ENCODE data around the gene SPRY4.

Gene SPRY4

DNA sequence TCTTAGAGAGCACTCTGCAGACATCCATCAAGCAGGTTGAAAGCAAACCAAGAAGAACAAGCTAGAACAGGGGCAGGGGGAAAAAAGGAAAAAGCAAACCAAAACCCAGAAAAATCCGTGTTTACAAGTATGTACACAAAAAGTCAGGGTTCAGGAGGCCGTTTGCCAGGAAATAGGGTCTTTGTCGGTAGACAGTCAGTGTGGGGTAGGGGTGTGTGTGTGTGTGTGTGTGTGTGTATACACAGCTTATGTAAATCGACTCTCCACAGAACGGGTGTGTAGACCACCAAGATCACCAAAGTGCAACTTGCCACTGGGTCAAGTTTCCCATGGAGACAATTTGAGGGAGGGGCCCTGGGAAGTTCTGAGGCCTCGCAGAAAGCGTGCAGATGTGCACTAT is 13.1 kb downstream of the SPRY4 start:
- DNase-seq (ENCODE audit: low read depth in 1 of 2, low spot score in 1 of 2): no peak

DNA sequence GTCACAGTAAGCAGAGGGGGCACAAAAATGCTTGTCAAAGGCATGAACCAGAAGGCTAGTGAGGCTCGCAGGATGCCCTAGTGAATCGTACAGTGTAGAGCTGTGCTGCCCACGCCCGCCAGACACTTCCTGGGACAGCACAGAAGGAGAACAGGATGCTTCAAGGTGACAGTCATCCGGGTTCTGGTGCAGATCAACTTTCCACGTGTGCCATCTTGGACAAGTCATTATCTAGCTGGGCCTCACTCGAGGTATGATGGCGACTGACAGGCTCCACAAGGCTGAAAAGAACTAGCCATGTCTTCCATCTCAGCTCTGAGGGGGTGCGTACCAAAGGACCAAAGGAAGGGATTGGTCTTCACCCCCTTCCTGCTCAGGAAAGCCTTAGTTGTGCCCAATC is 14.0 kb downstream of the SPRY4 start:
- H3K27ac ChIP-seq (replicated peaks): no peak overlapping the region
- no peaks in the 10 kb centered on the region for H3K27me3 ChIP-seq (ENCODE audit: insufficient read depth, poor library complexity, severe bottlenecking)
- DNase-seq (ENCODE audit: low read depth in 1 of 2, low spot score in 1 of 2): no peak
- H3K4me3 ChIP-seq (replicated peaks; ENCODE audit: insufficient read depth, low read length): no peak overlapping the region
- TF ChIP-seq, protein P1, sequence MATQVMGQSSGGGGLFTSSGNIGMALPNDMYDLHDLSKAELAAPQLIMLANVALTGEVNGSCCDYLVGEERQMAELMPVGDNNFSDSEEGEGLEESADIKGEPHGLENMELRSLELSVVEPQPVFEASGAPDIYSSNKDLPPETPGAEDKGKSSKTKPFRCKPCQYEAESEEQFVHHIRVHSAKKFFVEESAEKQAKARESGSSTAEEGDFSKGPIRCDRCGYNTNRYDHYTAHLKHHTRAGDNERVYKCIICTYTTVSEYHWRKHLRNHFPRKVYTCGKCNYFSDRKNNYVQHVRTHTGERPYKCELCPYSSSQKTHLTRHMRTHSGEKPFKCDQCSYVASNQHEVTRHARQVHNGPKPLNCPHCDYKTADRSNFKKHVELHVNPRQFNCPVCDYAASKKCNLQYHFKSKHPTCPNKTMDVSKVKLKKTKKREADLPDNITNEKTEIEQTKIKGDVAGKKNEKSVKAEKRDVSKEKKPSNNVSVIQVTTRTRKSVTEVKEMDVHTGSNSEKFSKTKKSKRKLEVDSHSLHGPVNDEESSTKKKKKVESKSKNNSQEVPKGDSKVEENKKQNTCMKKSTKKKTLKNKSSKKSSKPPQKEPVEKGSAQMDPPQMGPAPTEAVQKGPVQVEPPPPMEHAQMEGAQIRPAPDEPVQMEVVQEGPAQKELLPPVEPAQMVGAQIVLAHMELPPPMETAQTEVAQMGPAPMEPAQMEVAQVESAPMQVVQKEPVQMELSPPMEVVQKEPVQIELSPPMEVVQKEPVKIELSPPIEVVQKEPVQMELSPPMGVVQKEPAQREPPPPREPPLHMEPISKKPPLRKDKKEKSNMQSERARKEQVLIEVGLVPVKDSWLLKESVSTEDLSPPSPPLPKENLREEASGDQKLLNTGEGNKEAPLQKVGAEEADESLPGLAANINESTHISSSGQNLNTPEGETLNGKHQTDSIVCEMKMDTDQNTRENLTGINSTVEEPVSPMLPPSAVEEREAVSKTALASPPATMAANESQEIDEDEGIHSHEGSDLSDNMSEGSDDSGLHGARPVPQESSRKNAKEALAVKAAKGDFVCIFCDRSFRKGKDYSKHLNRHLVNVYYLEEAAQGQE (IDR thresholded peaks at IDR 0.05; ENCODE audit: insufficient replicate concordance, low read depth): no peak
- TF ChIP-seq GABPA (IDR thresholded peaks at IDR 0.05; ENCODE audit: low read depth) (no peak), POLR2AphosphoS5 (IDR thresholded peaks at IDR 0.05; ENCODE audit: low read depth) (no peak), SPI1 (IDR thresholded peaks at IDR 0.05; ENCODE audit: borderline replicate concordance, low read depth) (no peak)
- TF ChIP-seq, protein P2, sequence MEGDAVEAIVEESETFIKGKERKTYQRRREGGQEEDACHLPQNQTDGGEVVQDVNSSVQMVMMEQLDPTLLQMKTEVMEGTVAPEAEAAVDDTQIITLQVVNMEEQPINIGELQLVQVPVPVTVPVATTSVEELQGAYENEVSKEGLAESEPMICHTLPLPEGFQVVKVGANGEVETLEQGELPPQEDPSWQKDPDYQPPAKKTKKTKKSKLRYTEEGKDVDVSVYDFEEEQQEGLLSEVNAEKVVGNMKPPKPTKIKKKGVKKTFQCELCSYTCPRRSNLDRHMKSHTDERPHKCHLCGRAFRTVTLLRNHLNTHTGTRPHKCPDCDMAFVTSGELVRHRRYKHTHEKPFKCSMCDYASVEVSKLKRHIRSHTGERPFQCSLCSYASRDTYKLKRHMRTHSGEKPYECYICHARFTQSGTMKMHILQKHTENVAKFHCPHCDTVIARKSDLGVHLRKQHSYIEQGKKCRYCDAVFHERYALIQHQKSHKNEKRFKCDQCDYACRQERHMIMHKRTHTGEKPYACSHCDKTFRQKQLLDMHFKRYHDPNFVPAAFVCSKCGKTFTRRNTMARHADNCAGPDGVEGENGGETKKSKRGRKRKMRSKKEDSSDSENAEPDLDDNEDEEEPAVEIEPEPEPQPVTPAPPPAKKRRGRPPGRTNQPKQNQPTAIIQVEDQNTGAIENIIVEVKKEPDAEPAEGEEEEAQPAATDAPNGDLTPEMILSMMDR (IDR thresholded peaks at IDR 0.05; ENCODE audit: insufficient read depth, low read length): no peak

More for the DNA sequence above, 13.1 kb downstream of the SPRY4 start:
- Histone ChIP-seq H3K27ac (replicated peaks) (no peak overlapping the region), H3K27me3 (ENCODE audit: insufficient read depth, poor library complexity, severe bottlenecking) (peaks cover 4% of the 10 kb centered on the region), H3K4me3 (replicated peaks; ENCODE audit: insufficient read depth, low read length) (no peak overlapping the region)
- TF ChIP-seq POLR2AphosphoS5 (IDR thresholded peaks at IDR 0.05; ENCODE audit: low read depth): no peak
- no peak for TF ChIP-seq GABPA (IDR thresholded peaks at IDR 0.05; ENCODE audit: low read depth)
- TF ChIP-seq SPI1 (IDR thresholded peaks at IDR 0.05; ENCODE audit: borderline replicate concordance, low read depth): no peak
- TF ChIP-seq, protein P2 (IDR thresholded peaks at IDR 0.05; ENCODE audit: insufficient read depth, low read length): no peak
- TF ChIP-seq, protein P1 (IDR thresholded peaks at IDR 0.05; ENCODE audit: insufficient replicate concordance, low read depth): no peak

- DNase-seq (ENCODE audit: low read depth in 1 of 2, low spot score in 1 of 2): no peak
- H3K27ac ChIP-seq (replicated peaks): no peak overlapping the region
- H3K4me3 ChIP-seq (replicated peaks; ENCODE audit: insufficient read depth, low read length): no peak overlapping the region
- no peaks in the 10 kb centered on the region for H3K27me3 ChIP-seq (ENCODE audit: insufficient read depth, poor library complexity, severe bottlenecking)
- TF ChIP-seq, protein P1 (IDR thresholded peaks at IDR 0.05; ENCODE audit: insufficient replicate concordance, low read depth): no peak
- TF ChIP-seq SPI1 (IDR thresholded peaks at IDR 0.05; ENCODE audit: borderline replicate concordance, low read depth): no peak
- no peak for TF ChIP-seq GABPA (IDR thresholded peaks at IDR 0.05; ENCODE audit: low read depth)
- TF ChIP-seq, protein P2 (IDR thresholded peaks at IDR 0.05; ENCODE audit: insufficient read depth, low read length): no peak
- no peak for TF ChIP-seq POLR2AphosphoS5 (IDR thresholded peaks at IDR 0.05; ENCODE audit: low read depth)
Observed at GRCh38 chr5:142309747-142310318, 15.0 kb downstream of the SPRY4 start.
